Measurements from ENCODE around the gene ABHD17C. TPM values are rescaled to one million over a fixed set of nuclear protein-coding genes. Genes with fewer than 3 reads are reported as not detected.

ABHD17C gene
- total and polyA plus RNA-seq, 2 of the 8 experiments (the other 6 are each of a cell fraction or from before 2014, with no cell fraction given) = 20.2 to 29.8 TPM

- Histone ChIP-seq H3K4me3 (ENCODE audit: extremely low read depth in 1 of 4, insufficient read depth in 2 of 4, low read depth in 3 of 4, low read length in 4 of 4) (no peak overlapping the region), H2BK5ac (ENCODE audit: low read depth, low read length) (no peak overlapping the region), H3K9ac (replicated peaks in 1 of 4; ENCODE audit: extremely low read depth in 1 of 4, low read depth in 3 of 4, low read length in 3 of 4) (no peak overlapping the region), H4K5ac (ENCODE audit: insufficient read length, low read depth, low read length) (no peak overlapping the region), H3K56ac (replicated peaks; ENCODE audit: insufficient read length, low read depth, low read length) (no peak overlapping the region), H3K4me2 (ENCODE audit: insufficient read depth in 1 of 2, low read depth in 2 of 2, low read length in 2 of 2) (no peak overlapping the region), H4K20me1 (replicated peaks in 1 of 2; ENCODE audit: control insufficient read depth in 1 of 2, insufficient read depth in 2 of 2, low read length in 2 of 2) (peaks cover 0 to 3% of the 10 kb centered on the region in 2 experiments), H3K23me2 (ENCODE audit: low read depth, low read length) (no peaks in the 10 kb centered on the region), H4K8ac (ENCODE audit: extremely low read depth, insufficient read depth, low read length) (no peak overlapping the region), H3K27ac (ENCODE audit: low read depth, low read length) (no peak overlapping the region), H3K79me2 (ENCODE audit: control insufficient read depth in 1 of 2, insufficient read depth in 2 of 2, low read length in 2 of 2) (peaks cover 0 to 31% of the 10 kb centered on the region in 2 experiments; a peak in 2 of 4 replicates), H3K14ac (ENCODE audit: insufficient read length) (no peak overlapping the region), H2BK20ac (ENCODE audit: low read length) (no peak overlapping the region), H2BK12ac (ENCODE audit: low read depth, low read length) (no peak overlapping the region), H2BK120ac (replicated peaks; ENCODE audit: low read depth, low read length) (no peak overlapping the region), H4K91ac (replicated peaks; ENCODE audit: insufficient read length, low read length) (no peak overlapping the region), H3K9me3 (ENCODE audit: insufficient read depth in 2 of 2, low read depth in 1 of 2, low read length in 1 of 2) (no peaks in the 10 kb centered on the region), H3K18ac (ENCODE audit: extremely low read depth, low read length) (no peak overlapping the region), H3K4me1 (replicated peaks in 1 of 4; ENCODE audit: control insufficient read depth in 3 of 4, insufficient read depth in 4 of 4, low read length in 3 of 4) (peaks cover 0 to 9% (median 5%) of the 10 kb centered on the region in 4 experiments; a peak in 4 of 7 replicates), H3K79me1 (ENCODE audit: low read depth, low read length) (no peaks in the 10 kb centered on the region), H3K4ac (replicated peaks; ENCODE audit: insufficient read length, low read depth, low read length) (no peak overlapping the region), H2BK15ac (ENCODE audit: low read length) (no peak overlapping the region), H3K27me3 (replicated peaks in 1 of 4; ENCODE audit: control insufficient read depth in 3 of 4, extremely low read depth in 1 of 4, insufficient read depth in 3 of 4, low read length in 3 of 4) (no peaks in the 10 kb centered on the region), H3K23ac (ENCODE audit: insufficient read length) (no peak overlapping the region), H2AK5ac (ENCODE audit: low read depth, low read length) (peak overlapping the region; percentile 53; the same call in 1 of the 2 replicates), H3K36me3 (ENCODE audit: control insufficient read depth in 2 of 4, insufficient read depth in 4 of 4, low read length in 3 of 4) (no peaks in the 10 kb centered on the region), H2AFZ (ENCODE audit: low read length) (no peak overlapping the region)
- FAIRE-seq = no peak
- DNase-seq (ENCODE audit: low read depth in 1 of 2, low spot score in 2 of 2) = no peak
- POLR2A ChIA-PET (ENCODE audit: partially characterized antibody) = interaction anchor here (1.5 kb wide), 1 partner anchor 15 kb away, joined by 4 read pairs; no protein-coding TSS in a partner anchor
- TF ChIP-seq ATF3 (IDR thresholded peaks at IDR 0.05; ENCODE audit: insufficient read depth, low read depth, low read length) (no peak), KDM5A (IDR thresholded peaks at IDR 0.05; ENCODE audit: low read length) (no peak), CREB1 (IDR thresholded peaks at IDR 0.05) (no peak), RFX5 (IDR thresholded peaks at IDR 0.05; ENCODE audit: borderline replicate concordance, low read depth, low read length) (no peak), SAP30 (IDR thresholded peaks at IDR 0.05; ENCODE audit: insufficient read depth, insufficient replicate concordance, low read length) (no peak), TBP (IDR thresholded peaks at IDR 0.05; ENCODE audit: low read depth, low read length) (no peak), SP2 (IDR thresholded peaks at IDR 0.05; ENCODE audit: low read length) (no peak), ASH2L (IDR thresholded peaks at IDR 0.05; ENCODE audit: low read length) (no peak), TCF12 (IDR thresholded peaks at IDR 0.05; ENCODE audit: low read depth, low read length) (no peak), TAF7 (optimal IDR thresholded peaks at IDR 0.05; ENCODE audit: borderline replicate concordance, low read depth, low read length) (no peak)
- CTCF ChIA-PET (ENCODE audit: partially characterized antibody) = interaction anchor here (0.8 to 1.6 kb wide), 4 partner anchors 10 to 40 kb away, joined by 3 to 5 read pairs (median 3); no protein-coding TSS in a partner anchor
- 88% methylated on average over 9 of the region's 9 CpGs; no CpG with 5 or more reads in 1 of the 2 experiments for WGBS, 2 experiments (ENCODE audit: extremely low coverage in 1 of 2, insufficient coverage in 1 of 2, insufficient read length in 1 of 2, insufficient replicate concordance in 2 of 2, low coverage in 1 of 2, low lambda C conversion rate in 2 of 2, missing lambda C conversion rate in 1 of 2)
These were observed 15.8 kb downstream of the ABHD17C start for GRCh38 chr15:80710635-80711554.

Data from H1 (cell line).